ENCODE measurements around the gene WDFY3.

Gene WDFY3

GRCh38 chr4:84796394-84796793 is 170.1 kb downstream of the WDFY3 start:
- in situ Hi-C loops (cut with MboI; ENCODE audit: low sequenced_read_pairs, unreplicated experiment), result no loop called here
- no peak for TF ChIP-seq CTCF (IDR thresholded peaks at IDR 0.05; ENCODE audit: borderline replicate concordance, control extremely low read depth, extremely low read depth, insufficient read depth, missing control alignments)
- no peak for DNase-seq (ENCODE audit: low spot score)

- in situ Hi-C loops (cut with MboI; ENCODE audit: low sequenced_read_pairs, unreplicated experiment), result no loop called here
- no peak for TF ChIP-seq CTCF (IDR thresholded peaks at IDR 0.05; ENCODE audit: borderline replicate concordance, control extremely low read depth, extremely low read depth, insufficient read depth, missing control alignments)
- DNase-seq (ENCODE audit: low spot score), result no peak
Measured at GRCh38 chr4:84792366-84793301, 173.9 kb downstream of the WDFY3 start.

GRCh38 chr4:84790769-84791565 is 175.5 kb downstream of the WDFY3 start:
- in situ Hi-C loops (cut with MboI; ENCODE audit: low sequenced_read_pairs, unreplicated experiment), result no loop called here
- no peak for TF ChIP-seq CTCF (IDR thresholded peaks at IDR 0.05; ENCODE audit: borderline replicate concordance, control extremely low read depth, extremely low read depth, insufficient read depth, missing control alignments)
- DNase-seq (ENCODE audit: low spot score), result no peak

- TF ChIP-seq CTCF (IDR thresholded peaks at IDR 0.05; ENCODE audit: borderline replicate concordance, control extremely low read depth, extremely low read depth, insufficient read depth, missing control alignments), result no peak
- no peak for DNase-seq (ENCODE audit: low spot score)
Measured at GRCh38 chr4:84786478-84786877, 180.0 kb downstream of the WDFY3 start.

GRCh38 chr4:84782517-84782916 is 184.0 kb downstream of the WDFY3 start:
- TF ChIP-seq CTCF (IDR thresholded peaks at IDR 0.05; ENCODE audit: borderline replicate concordance, control extremely low read depth, extremely low read depth, insufficient read depth, missing control alignments), result no peak
- DNase-seq (ENCODE audit: low spot score), result no peak
- in situ Hi-C loops (cut with MboI; ENCODE audit: low sequenced_read_pairs, unreplicated experiment), result no loop called here

More at GRCh38 chr4:84786478-84786877, 180.0 kb downstream of the WDFY3 start:
- in situ Hi-C loops (cut with MboI; ENCODE audit: low sequenced_read_pairs, unreplicated experiment), result no loop called here

GRCh38 chr4:84780719-84781118 is 185.8 kb downstream of the WDFY3 start:
- no peak for TF ChIP-seq CTCF (IDR thresholded peaks at IDR 0.05; ENCODE audit: borderline replicate concordance, control extremely low read depth, extremely low read depth, insufficient read depth, missing control alignments)
- in situ Hi-C loops (cut with MboI; ENCODE audit: low sequenced_read_pairs, unreplicated experiment), result no loop called here
- DNase-seq (ENCODE audit: low spot score), result no peak

Data from GM13976 (cell line).